ENCODE data around the gene TNS1.

DNA sequence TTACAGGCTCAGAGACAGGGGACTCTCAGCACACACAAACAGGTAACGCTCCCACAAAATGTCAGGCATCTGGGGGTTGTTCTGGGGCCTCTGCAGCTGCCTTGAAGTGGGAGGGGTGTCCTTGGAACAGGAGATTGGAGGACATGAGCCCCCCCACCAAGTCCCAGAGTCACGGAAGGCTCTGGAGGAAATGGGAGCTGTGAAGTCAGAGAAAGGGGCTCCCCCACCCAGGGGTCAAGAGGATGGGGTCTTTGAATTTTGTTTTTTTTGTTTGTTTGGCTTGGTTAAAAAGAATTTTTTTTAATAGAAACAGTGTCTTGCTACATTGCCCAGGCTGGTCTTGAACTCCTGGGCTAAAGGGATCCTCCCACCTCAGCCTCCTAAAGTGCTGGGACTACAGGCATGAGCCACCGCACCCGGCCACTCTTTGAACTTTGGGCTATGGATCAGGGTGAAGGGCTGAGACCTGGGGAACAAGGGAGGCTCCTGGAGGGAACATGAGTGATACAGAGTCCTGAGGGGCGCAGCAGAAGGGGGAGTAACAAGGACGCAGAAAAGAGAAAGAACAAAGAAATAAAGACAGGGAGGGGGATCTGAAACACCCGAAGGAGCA, 46.8 kb downstream of the TNS1 start:
- TF ChIP-seq EZH2phosphoT487 (IDR thresholded peaks at IDR 0.05; ENCODE audit: insufficient read depth, low read depth) (no peak), EZH2 (IDR thresholded peaks at IDR 0.05; ENCODE audit: insufficient read depth, poor library complexity, severe bottlenecking) (no peak)

All from GM23248 (cell line).